ENCODE measurements around the gene LRP5. TPM values are rescaled to one million over a fixed set of nuclear protein-coding genes. Genes with fewer than 3 reads are reported as not detected.

Gene LRP5
- total RNA-seq, 1 donor from 2014 or later, result 17.4 TPM

GRCh38 chr11:68467201-68467834 is 154.9 kb downstream of the LRP5 start:
- H3K4me1 Mint-ChIP-seq (ENCODE audit: low read depth, unreplicated experiment), result peaks cover 49% of the 10 kb centered on the region
- peaks cover 4% of the 10 kb centered on the region for H3K9me3 Mint-ChIP-seq (ENCODE audit: unreplicated experiment)
- peaks cover 2% of the 10 kb centered on the region for H3K27me3 Mint-ChIP-seq (ENCODE audit: unreplicated experiment)
- H3K4me3 Mint-ChIP-seq (ENCODE audit: unreplicated experiment), result peak overlapping the region; percentile 28
- TF ChIP-seq, protein P1, sequence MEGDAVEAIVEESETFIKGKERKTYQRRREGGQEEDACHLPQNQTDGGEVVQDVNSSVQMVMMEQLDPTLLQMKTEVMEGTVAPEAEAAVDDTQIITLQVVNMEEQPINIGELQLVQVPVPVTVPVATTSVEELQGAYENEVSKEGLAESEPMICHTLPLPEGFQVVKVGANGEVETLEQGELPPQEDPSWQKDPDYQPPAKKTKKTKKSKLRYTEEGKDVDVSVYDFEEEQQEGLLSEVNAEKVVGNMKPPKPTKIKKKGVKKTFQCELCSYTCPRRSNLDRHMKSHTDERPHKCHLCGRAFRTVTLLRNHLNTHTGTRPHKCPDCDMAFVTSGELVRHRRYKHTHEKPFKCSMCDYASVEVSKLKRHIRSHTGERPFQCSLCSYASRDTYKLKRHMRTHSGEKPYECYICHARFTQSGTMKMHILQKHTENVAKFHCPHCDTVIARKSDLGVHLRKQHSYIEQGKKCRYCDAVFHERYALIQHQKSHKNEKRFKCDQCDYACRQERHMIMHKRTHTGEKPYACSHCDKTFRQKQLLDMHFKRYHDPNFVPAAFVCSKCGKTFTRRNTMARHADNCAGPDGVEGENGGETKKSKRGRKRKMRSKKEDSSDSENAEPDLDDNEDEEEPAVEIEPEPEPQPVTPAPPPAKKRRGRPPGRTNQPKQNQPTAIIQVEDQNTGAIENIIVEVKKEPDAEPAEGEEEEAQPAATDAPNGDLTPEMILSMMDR (IDR thresholded peaks at IDR 0.05; ENCODE audit: partially characterized antibody, unreplicated experiment), result no peak
- H3K36me3 Mint-ChIP-seq (ENCODE audit: unreplicated experiment), result peaks cover 12% of the 10 kb centered on the region
- H3K27ac Mint-ChIP-seq (ENCODE audit: unreplicated experiment), result peak overlapping the region; percentile 49
- no peak for DNase-seq

DNA sequence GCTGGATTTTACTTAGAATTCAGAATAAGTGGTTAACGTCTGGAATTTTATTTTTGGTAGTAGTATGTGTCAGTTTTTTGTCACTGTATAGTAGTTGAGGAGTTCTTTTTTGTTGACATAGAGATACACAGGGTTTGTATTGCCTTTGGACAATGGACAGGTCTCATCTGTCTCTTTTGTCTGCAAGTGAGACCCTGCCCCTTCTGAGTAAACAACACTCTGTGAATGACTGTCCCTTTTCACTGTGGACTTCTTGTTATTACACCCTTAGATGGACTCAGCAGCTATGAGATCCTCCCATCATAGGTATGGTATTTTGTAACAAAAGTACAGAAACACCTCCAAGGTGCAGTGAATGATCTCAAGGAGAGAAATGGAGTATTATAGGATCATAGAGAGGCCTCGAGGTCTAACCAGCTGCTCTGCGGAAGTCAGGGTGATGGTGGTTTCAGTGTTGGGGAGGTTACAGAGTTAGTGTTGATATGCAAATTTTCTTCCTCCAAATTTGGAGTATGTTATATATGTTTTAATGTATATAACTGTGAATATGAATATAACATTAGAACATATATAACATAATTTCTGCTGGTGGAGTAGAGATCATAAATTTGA is 155.9 kb downstream of the LRP5 start:
- H3K27ac Mint-ChIP-seq (ENCODE audit: unreplicated experiment), result no peak overlapping the region
- H3K4me1 Mint-ChIP-seq (ENCODE audit: low read depth, unreplicated experiment), result peaks cover 46% of the 10 kb centered on the region
- no peak overlapping the region for H3K4me3 Mint-ChIP-seq (ENCODE audit: unreplicated experiment)
- H3K36me3 Mint-ChIP-seq (ENCODE audit: unreplicated experiment), result peaks cover 15% of the 10 kb centered on the region
- peaks cover 7% of the 10 kb centered on the region for H3K9me3 Mint-ChIP-seq (ENCODE audit: unreplicated experiment)
- peaks cover 2% of the 10 kb centered on the region for H3K27me3 Mint-ChIP-seq (ENCODE audit: unreplicated experiment)
- DNase-seq, result no peak
- TF ChIP-seq, protein P1 (IDR thresholded peaks at IDR 0.05; ENCODE audit: partially characterized antibody, unreplicated experiment), result no peak

DNA sequence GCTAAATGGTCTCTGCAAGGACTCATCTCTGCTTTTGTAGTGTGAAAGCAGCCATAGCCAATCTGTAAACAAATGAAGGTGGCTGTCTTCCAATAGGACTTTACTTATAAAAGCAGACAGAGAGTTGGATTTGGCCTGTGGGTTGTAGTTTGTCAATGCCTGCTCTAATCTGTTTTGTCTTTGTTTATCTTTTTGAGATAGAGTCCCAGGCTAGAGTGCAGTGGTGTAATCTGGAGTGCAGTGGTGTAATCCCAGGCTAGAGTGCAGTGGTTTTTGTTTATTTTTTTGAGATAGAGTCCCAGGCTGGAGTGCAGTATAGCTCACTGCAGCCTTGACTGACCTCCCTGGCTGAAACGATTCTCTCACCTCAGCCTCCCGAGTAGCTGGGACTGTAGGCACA is 156.7 kb downstream of the LRP5 start:
- Mint-ChIP-seq H3K9me3 (ENCODE audit: unreplicated experiment) (peaks cover 7% of the 10 kb centered on the region), H3K27me3 (ENCODE audit: unreplicated experiment) (peaks cover 2% of the 10 kb centered on the region), H3K4me1 (ENCODE audit: low read depth, unreplicated experiment) (peaks cover 41% of the 10 kb centered on the region), H3K27ac (ENCODE audit: unreplicated experiment) (peak overlapping the region; percentile 14), H3K4me3 (ENCODE audit: unreplicated experiment) (no peak overlapping the region), H3K36me3 (ENCODE audit: unreplicated experiment) (peaks cover 15% of the 10 kb centered on the region)
- DNase-seq, result no peak
- TF ChIP-seq, protein P1 (IDR thresholded peaks at IDR 0.05; ENCODE audit: partially characterized antibody, unreplicated experiment), result no peak

DNA sequence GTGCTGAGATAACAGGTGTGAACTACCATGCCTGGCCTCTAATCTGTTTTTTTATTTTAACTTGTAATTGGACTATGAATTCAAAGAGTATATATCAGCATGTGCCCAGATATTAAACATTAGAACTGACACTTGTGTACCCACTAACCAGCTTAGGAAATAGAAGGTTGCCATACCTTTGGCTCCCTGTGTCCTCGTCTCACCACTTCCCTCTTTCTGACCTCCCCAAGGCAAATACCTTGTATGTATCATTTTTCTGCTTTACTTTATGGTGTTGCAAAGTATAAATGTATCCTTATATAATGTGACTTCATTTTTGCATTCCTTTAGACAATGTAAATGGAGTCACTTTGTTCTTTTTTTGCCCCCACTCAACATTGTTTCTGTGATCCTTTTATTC is 157.3 kb downstream of the LRP5 start:
- Mint-ChIP-seq H3K4me1 (ENCODE audit: low read depth, unreplicated experiment) (peaks cover 41% of the 10 kb centered on the region), H3K9me3 (ENCODE audit: unreplicated experiment) (peaks cover 8% of the 10 kb centered on the region), H3K27ac (ENCODE audit: unreplicated experiment) (peak overlapping the region; percentile 81), H3K36me3 (ENCODE audit: unreplicated experiment) (peaks cover 15% of the 10 kb centered on the region), H3K27me3 (ENCODE audit: unreplicated experiment) (peaks cover 2% of the 10 kb centered on the region), H3K4me3 (ENCODE audit: unreplicated experiment) (peak overlapping the region; percentile 51)
- TF ChIP-seq, protein P1 (IDR thresholded peaks at IDR 0.05; ENCODE audit: partially characterized antibody, unreplicated experiment), result no peak
- no peak for DNase-seq

DNA sequence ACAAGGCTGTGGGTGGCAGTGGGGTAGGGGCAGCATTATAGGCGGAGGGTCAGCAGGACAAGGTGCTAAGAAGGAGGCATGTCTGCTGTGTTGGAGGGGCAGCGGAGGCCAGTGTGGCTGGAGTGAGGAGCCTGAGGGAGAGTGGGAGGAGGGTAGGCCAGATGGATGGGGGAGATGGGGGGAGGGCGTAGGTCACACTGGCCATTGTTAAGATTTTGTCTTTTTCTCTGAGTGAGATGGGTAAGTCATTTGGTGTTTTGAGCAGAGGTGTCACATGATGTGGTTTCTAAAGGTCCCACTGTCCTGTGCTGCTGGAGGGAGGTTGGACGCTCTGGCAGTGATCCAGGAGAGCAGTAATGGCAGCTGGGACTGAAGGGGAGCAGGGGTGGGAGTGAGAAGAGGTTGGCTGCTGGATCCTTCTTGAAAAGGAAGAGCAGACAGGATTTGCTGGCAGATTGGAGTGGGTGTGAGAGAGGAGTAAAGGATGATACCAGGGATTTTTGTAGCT is 158.0 kb downstream of the LRP5 start:
- Mint-ChIP-seq H3K36me3 (ENCODE audit: unreplicated experiment) (peaks cover 15% of the 10 kb centered on the region), H3K4me3 (ENCODE audit: unreplicated experiment) (peak overlapping the region; percentile 66), H3K4me1 (ENCODE audit: low read depth, unreplicated experiment) (peaks cover 39% of the 10 kb centered on the region), H3K27me3 (ENCODE audit: unreplicated experiment) (peaks cover 2% of the 10 kb centered on the region), H3K27ac (ENCODE audit: unreplicated experiment) (peak overlapping the region; percentile 81), H3K9me3 (ENCODE audit: unreplicated experiment) (peaks cover 8% of the 10 kb centered on the region)
- TF ChIP-seq, protein P1 (IDR thresholded peaks at IDR 0.05; ENCODE audit: partially characterized antibody, unreplicated experiment), result no peak
- no peak for DNase-seq
